HEK293T (cell line): ENCODE measurements around the gene TOMM7.

ENCODE experiments used
- L3MBTL2 ChIP-seq: fragments of 450-650 bp; conservative IDR thresholded peaks from 2 replicates; pipeline ENCODE4 v1.6.1; 2016; ENCODE audit warnings: mild to moderate bottlenecking
- TARDBP ChIP-seq: fragments of 450-650 bp; IDR thresholded peaks from 2 replicates; pipeline ENCODE4 v1.6.1; 2016

DNA sequence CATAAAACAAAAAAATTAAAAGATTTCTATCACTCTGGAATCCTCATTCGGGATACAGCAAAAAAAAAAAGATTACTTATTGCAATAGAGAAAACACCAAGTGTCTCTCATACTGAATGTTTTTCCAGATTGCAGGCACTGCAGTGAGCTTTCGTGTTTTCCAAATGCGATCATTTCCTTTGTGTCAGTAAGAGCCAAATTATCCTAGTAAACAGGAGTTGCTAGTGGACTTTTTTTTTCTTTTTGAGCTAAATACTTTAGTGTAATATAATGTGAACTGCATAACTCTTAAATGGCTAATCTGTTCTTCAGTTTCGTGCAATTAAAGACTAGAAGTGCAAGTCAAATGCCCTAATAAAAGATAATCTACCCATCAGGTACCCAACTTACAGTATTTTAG, 44.4 kb upstream of the TOMM7 start:
- no peak for TF ChIP-seq L3MBTL2
- no peak for TF ChIP-seq TARDBP
